Stimulated activated naive CD8-positive, alpha-beta T cell treated with anti-CD3 and anti-CD28 coated beads, Interleukin-15, Interleukin-2, amounts not matched to agents 100 U/mL and 50 U/mL, for 24 hours (primary cell): ENCODE results near the gene RFT1.
A peak's percentile ranks its signal among the peaks of the same experiment; 100 is the strongest.

Experiments used
- ATAC-seq: fragments of 150-1000 bp; cut with Tn5 transposase; one replicate; pipeline ENCODE4 v1.10.0; 2021
- DNase-seq: peaks from one replicate; pipeline ENCODE4 v3.0.0; 2021

Gene RFT1

DNA sequence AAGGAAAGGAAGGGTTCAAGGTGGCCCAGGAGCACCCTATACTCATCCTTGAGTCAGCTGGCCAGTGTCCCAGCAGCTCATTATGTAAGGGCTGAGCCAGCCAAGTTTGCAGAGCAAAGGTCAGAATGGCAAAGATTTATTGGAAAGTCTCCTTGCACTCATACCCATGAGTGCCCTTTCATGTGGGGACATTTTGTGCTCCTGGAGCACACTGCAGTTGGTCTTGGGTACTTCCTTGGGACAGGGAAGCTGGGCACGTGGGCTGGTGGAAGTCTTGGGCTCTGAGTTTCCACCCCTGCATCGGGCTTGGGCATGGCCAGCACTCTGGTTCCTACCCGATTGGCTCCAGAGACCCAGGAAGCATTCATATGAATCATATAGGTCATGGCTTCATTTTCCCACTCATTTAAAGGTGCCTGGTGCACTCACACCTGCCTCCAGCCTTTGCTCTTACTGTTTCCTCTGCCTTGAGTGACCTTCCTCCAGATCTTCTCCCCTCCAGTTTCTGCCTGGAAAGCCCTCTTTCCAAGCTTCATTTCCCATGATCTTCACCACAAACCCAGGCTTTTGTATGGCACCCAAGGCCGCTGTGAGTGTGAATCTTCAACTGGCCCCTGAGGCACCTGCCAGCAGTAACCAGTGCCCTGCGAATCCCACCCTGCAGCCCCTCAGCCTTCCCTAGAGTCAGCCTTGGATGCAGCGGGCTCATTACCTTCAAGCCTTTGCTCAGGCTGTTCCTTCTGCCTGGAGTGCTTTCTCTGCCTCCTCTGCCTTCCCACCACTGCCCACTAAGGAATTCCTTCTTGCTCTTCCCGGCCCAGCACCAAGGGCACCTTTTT, 20.2 kb upstream of the RFT1 start:
- ATAC-seq, result no peak

DNA sequence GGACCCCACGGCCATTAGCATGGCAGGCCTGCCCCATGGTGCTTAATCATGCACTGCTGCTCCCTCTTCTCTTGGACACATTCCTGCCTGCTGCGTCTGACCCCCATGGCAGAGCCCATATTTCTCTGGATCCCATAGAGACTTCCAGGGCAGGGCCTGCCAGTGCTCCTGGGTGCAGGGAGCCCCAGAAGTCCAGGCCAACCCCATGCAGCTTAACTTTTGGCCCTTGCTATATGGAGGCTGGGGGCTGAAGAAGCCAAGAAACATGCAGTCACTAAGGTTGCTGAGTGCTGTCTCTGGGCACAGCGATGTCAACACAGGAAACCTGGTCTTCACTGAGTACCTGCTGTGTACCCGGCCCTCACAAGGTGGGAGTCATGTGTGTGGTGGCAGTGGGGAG, 19.5 kb upstream of the RFT1 start:
- no peak for ATAC-seq
- DNase-seq, result no peak

More for the DNA sequence above, 20.2 kb upstream of the RFT1 start:
- DNase-seq, result no peak

DNA sequence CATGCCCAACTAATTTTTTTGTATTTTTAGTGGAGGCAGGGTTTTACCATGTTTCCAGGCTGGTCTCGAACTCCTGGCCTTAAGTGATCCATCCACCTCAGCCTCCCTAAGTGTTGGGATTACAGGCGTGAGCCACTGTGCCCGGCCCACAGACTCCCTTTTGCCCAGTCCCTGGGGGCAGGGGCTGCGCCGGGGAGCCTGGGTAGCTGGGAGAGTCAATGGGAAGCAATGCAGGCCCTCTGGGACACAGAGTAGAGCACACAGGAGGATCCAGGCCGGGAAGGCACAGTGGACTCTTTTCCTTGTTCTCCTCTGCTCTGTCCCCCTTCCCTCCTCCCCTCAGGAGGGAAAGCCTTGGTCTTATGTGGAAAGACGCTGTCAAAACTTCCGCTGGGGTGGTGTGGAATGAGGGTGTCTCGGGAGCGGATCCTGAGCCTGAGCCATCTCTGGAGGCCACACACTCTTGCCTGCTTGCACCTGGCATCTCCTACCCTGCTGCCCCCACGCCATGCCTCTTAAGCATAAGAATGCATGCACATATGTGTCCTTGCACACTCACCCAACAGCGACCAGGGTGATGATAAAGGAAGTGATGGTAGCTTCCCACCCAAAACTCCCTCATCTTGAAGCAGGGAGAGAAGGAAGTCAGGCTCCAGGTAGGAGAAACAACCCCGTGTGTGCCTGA, 18.9 kb upstream of the RFT1 start:
- no peak for DNase-seq
- no peak for ATAC-seq

- ATAC-seq (no peak), DNase-seq (no peak)
Measured at GRCh38 chr3:53147903-53148400, 17.7 kb upstream of the RFT1 start.

- DNase-seq (no peak), ATAC-seq (no peak)
Measured at GRCh38 chr3:53147151-53147902, 17.1 kb upstream of the RFT1 start.

GRCh38 chr3:53146319-53146891, 16.2 kb upstream of the RFT1 start:
- ATAC-seq (no peak), DNase-seq (no peak)

DNA sequence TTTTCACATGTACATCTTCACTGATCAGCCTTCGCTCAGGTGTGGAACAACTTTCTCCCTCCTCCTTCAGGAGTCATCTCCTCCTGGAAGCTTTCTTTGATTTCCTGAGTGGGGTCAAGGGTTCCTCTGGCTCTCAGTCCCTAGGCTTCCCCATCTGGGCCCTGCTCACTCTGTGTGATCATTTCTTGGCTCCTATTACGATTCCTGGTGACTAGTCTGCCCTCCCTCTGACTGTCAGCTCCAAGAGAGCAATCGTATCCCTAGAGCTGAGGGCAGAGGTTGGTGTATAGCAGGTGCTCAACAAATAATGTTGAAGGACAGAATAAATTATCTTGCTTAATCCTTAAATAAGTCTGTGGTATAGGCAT, 15.5 kb upstream of the RFT1 start:
- no peak for ATAC-seq
- DNase-seq, result no peak

DNA sequence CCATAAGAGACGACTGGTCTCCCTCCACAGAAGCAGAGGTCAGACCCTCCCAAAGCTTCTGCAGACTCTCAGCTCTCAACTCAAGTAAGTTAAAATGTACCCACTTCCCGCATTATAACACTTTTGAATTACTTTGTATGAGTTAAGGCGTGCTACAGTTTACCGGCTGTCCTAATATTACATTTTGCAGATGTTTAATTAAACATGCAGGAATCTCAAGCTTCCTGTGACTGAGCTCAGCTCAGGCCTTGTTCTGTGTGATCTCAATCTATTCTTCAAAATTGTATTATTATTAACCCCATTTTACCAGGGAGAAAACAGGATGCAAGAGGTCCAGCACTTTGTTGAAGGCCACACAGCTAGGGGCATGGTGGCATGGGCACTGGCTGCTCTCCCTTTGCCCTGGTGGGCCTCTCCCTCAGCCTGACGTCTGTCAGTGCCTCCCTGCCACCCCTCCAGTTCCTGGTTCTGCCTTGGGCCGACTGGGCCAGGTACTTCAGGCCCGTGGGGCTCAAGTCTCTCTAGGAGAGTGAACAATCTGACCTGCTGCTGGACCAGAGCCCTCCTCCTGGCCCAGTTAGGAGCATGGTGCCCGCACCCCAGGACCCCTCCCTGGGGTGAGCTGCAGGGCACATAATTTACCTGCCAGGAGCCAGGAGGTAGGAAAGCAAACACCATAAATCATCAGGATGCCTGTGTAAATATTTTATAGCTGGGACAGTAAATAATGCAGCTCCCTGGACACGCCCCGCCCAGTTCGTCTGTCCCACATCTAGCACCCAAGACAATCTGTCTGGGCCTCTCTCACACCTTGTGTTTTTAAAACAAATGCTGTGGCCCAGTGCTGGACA, 14.9 kb upstream of the RFT1 start:
- ATAC-seq (no peak), DNase-seq (no peak)

GRCh38 chr3:53144446-53144845, 14.2 kb upstream of the RFT1 start:
- ATAC-seq (no peak), DNase-seq (no peak)

DNA sequence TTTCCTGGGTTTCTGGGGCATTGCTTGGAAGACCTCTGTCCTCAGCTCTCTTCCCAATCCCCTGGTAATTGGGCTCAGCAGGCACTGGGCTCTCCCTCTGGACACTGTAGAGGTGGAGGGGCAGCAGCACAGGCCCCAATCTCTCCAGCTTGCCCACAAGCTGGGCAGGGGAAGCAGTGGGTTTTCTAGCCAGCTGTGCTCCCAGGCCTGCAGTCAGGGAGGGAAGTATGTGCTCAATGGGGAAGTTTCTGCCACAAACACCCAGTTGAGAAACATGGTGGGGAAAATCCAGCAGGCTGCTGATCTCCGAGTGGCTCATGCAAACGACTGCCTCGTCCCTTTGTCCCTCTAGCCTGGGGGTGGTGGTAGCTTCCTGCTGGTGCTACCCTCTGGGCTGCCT, 12.8 kb upstream of the RFT1 start:
- ATAC-seq (no peak), DNase-seq (no peak)

- ATAC-seq (peak; percentile 58), DNase-seq (no peak)
Measured at GRCh38 chr3:53140847-53141845, 10.9 kb upstream of the RFT1 start.

GRCh38 chr3:53139906-53140846, 9.9 kb upstream of the RFT1 start:
- ATAC-seq (no peak), DNase-seq (no peak)

DNA sequence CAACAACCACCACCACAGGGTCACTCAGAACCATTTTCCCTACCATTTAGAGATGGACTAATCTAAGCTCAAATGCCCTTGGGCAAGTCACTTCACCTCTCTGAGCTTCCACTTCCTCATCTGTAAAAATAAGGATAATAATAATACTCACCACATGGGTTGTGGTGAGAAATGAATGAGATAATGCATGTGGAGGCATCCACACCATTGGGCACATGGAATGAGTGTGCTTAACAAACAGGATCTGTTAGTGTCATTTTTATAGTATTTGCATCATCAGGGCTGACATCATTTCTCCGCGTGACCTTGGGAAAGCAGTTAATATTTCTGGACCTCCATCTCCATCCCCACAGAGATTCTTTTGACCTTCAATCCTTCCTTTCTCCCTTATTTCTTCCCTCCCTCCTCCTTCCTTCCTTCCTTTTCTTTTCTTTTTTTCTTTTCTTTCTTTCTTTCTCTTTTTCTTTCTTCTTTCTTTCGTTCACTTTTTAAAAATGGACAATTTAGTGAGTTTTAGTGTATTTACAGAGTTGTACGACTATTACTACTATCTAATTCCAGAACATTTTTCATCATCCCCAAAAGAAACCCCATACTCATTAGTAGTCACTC, 7.7 kb upstream of the RFT1 start:
- no peak for DNase-seq
- no peak for ATAC-seq

DNA sequence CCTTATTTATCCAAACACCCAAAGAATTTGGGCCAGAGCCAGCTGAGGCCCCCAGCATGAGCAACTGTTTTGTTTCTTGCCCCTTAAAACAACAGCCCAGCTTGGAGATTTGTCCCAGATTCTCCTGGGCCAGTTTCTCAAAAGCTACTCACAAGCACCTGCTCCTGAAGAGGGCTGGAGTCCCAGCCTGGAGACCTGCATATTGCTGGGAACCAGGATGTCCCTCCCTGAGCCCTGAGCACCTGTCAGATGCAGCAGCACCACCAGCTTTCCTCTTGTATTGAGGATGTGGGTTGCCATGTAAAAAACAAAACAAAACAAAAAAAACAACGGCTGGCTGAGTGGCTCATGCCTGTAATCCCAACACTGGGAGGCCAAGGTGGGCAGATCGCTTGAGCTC, 7.0 kb upstream of the RFT1 start:
- ATAC-seq (no peak), DNase-seq (no peak)

GRCh38 chr3:53134631-53135232, 4.5 kb upstream of the RFT1 start:
- ATAC-seq (peak; percentile 68), DNase-seq (peak; percentile 74)

GRCh38 chr3:53132347-53132746, 2.1 kb upstream of the RFT1 start:
- no peak for DNase-seq
- ATAC-seq, result no peak

- DNase-seq (no peak), ATAC-seq (no peak)
Measured at GRCh38 chr3:53131096-53131495, 861 bp upstream of the RFT1 start.

- DNase-seq (no peak), ATAC-seq (no peak)
Measured at GRCh38 chr3:53129344-53129743, 891 bp downstream of the RFT1 start.
